Measurements from ENCODE around the gene SLC26A9. TPM values are rescaled to one million over a fixed set of nuclear protein-coding genes. Genes with fewer than 3 reads are reported as not detected.

Gene SLC26A9
- total and polyA plus RNA-seq, 2 donors (not counting 3 experiments of a cell fraction or from before 2014, with no cell fraction given), result 0.10 to 0.20 TPM

- H3K9me1 ChIP-seq (replicated peaks; ENCODE audit: control insufficient read depth, extremely low read depth, insufficient read depth, low read length), result no peaks in the 10 kb centered on the region
- ChIA-PET POLR2A (no interaction called here), CTCF (interaction anchor here (1.2 to 27.5 kb wide), 4 partner anchors 10 to 48 kb away, joined by 3 to 1606 read pairs (median 10); no protein-coding TSS in a partner anchor)
- peak overlapping the region; percentile 67 for H3K4me2 ChIP-seq (ENCODE audit: insufficient read depth, low read length)
- no peaks in the 10 kb centered on the region for H3K79me2 ChIP-seq (ENCODE audit: control insufficient read depth, insufficient read depth, low read length)
- dilution Hi-C loops (cut with MboI; ENCODE audit: extremely low pct_ligation_motif_present, low sequenced_read_pairs), result no loop called here
- peaks cover 35% of the 10 kb centered on the region for H3K4me1 ChIP-seq (ENCODE audit: control insufficient read depth, extremely low read depth, insufficient read depth, low read length)
- FAIRE-seq (peak; percentile 97), DNase-seq (ENCODE audit: low read depth, low spot score) (peak; percentile 84)
- no peaks in the 10 kb centered on the region for H3K36me3 ChIP-seq (ENCODE audit: control insufficient read depth in 2 of 2, extremely low read depth in 1 of 2, insufficient read depth in 2 of 2, low read length in 2 of 2)
- H3K9me3 ChIP-seq (replicated peaks; ENCODE audit: control insufficient read depth, insufficient read depth, low read length), result no peaks in the 10 kb centered on the region
- peak overlapping the region; percentile 74 for H2AFZ ChIP-seq (ENCODE audit: low read depth, low read length)
- intact Hi-C loops (cut with micrococcal nuclease), result loop anchor here (1.0 kb wide), 1 partner anchor 121 kb away; the partner anchor contains the start of gene SLC41A1
- H4K20me1 ChIP-seq (replicated peaks; ENCODE audit: control insufficient read depth, extremely low read depth, insufficient read depth, low read length), result no peaks in the 10 kb centered on the region
- peak overlapping the region; percentile 15 for H3K9ac ChIP-seq (replicated peaks; ENCODE audit: extremely low read depth, insufficient read depth, low read length)
- H3K27me3 ChIP-seq (ENCODE audit: control insufficient read depth in 2 of 2, insufficient read depth in 2 of 2, low read length in 2 of 2), result no peaks in the 10 kb centered on the region
- peak overlapping the region; percentile 76 for H3K27ac ChIP-seq (ENCODE audit: insufficient read depth, low read depth, low read length)
- peak; percentile 90 for TF ChIP-seq FOS (IDR thresholded peaks at IDR 0.05; ENCODE audit: borderline replicate concordance, insufficient read depth, low read length)
- no peak for TF ChIP-seq POLR2A (IDR thresholded peaks at IDR 0.05; ENCODE audit: low read depth, low read length)
- peak; percentile 71 for TF ChIP-seq JUN (IDR thresholded peaks at IDR 0.05; ENCODE audit: borderline replicate concordance, insufficient read depth, insufficient read length, low read depth)
- TF ChIP-seq CTCF (IDR thresholded peaks at IDR 0.05; ENCODE audit: extremely low read depth in 1 of 2, insufficient read depth in 1 of 2, low read depth in 1 of 2, low read length in 2 of 2), result no peak
- no peak for TF ChIP-seq MAX (IDR thresholded peaks at IDR 0.05; ENCODE audit: insufficient read depth, insufficient read length)
- TF ChIP-seq EZH2 (IDR thresholded peaks at IDR 0.05; ENCODE audit: borderline replicate concordance, low read depth, low read length, severe bottlenecking), result no peak
- TF ChIP-seq POLR2AphosphoS5 (IDR thresholded peaks at IDR 0.05; ENCODE audit: insufficient read depth, low read depth, low read length), result peak; percentile 22
- no peak for TF ChIP-seq MYC (IDR thresholded peaks at IDR 0.05; ENCODE audit: low read depth, low read length)
- TF ChIP-seq GATA2 (IDR thresholded peaks at IDR 0.05; ENCODE audit: insufficient read depth, insufficient read length, low read depth, low read length), result no peak
- TSS peak; percentile 97 for BruUV-seq (replicated peaks)
- no peak overlapping the region for H3K4me3 ChIP-seq (replicated peaks in 1 of 3; ENCODE audit: insufficient read depth in 1 of 3, low read depth in 1 of 3, low read length in 3 of 3)
These were observed 9.3 kb downstream of the SLC26A9 start for GRCh38 chr1:205933671-205934618.
